Measurements from ENCODE around the gene SMTNL2. TPM values are rescaled to one million over a fixed set of nuclear protein-coding genes. Genes with fewer than 3 reads are reported as not detected.
A peak's percentile ranks its signal among the peaks of the same experiment; 100 is the strongest.

The SMTNL2 gene
- total RNA-seq, 1 experiment from 2014 or later, result not detected

- no peak for DNase-seq
- intact Hi-C loops (cut with micrococcal nuclease), result no loop called here
- no peaks in the 10 kb centered on the region for H4K20me1 ChIP-seq (ENCODE audit: low read length)
- no peak for ATAC-seq
- CTCF ChIA-PET, result no interaction called here
- no peak overlapping the region for H2AFZ ChIP-seq (ENCODE audit: low read length)
- no peaks in the 10 kb centered on the region for H3K36me3 ChIP-seq (ENCODE audit: low read depth, low read length)
- H3K79me2 ChIP-seq (ENCODE audit: low read length), result no peaks in the 10 kb centered on the region
- H3F3A ChIP-seq (ENCODE audit: low read length, unreplicated experiment), result no peaks in the 10 kb centered on the region
- H3K9me3 ChIP-seq (ENCODE audit: low read length), result no peaks in the 10 kb centered on the region
- no peak overlapping the region for H3K4me2 ChIP-seq (ENCODE audit: low read length)
- no peaks in the 10 kb centered on the region for H3K4me1 ChIP-seq (ENCODE audit: insufficient read depth, low read length)
- no peak overlapping the region for H3K9ac ChIP-seq (ENCODE audit: low read length)
- H3K4me3 ChIP-seq (ENCODE audit: low read length), result no peak overlapping the region
- POLR2A ChIA-PET (ENCODE audit: unreplicated experiment), result no interaction called here
- peaks cover 36% of the 10 kb centered on the region for H3K27me3 ChIP-seq (ENCODE audit: low read length)
- no peak overlapping the region for H3K27ac ChIP-seq (ENCODE audit: low read length)
- no TSS peak for BruUV-seq (replicated peaks)
- no peaks in the 10 kb centered on the region for H3K9me2 ChIP-seq (replicated peaks; ENCODE audit: low read length)
- TF ChIP-seq EZH2phosphoT487 (IDR thresholded peaks at IDR 0.05; ENCODE audit: borderline replicate concordance, low read length) (no peak), EZH2 (IDR thresholded peaks at IDR 0.05; ENCODE audit: low read length, unreplicated experiment) (no peak), CTCF (conservative IDR thresholded peaks at IDR 0.05; ENCODE audit: low read depth, low read length) (no peak)
Observed at GRCh38 chr17:4582691-4583090, 1.6 kb upstream of the SMTNL2 start.

- intact Hi-C loops (cut with micrococcal nuclease), result no loop called here
- ATAC-seq, result no peak
- Histone ChIP-seq H3K9ac (ENCODE audit: low read length) (no peak overlapping the region), H3F3A (ENCODE audit: low read length, unreplicated experiment) (no peaks in the 10 kb centered on the region), H4K20me1 (ENCODE audit: low read length) (no peaks in the 10 kb centered on the region), H3K27ac (ENCODE audit: low read length) (no peak overlapping the region), H3K4me3 (ENCODE audit: low read length) (no peak overlapping the region), H3K9me2 (replicated peaks; ENCODE audit: low read length) (no peaks in the 10 kb centered on the region), H3K79me2 (ENCODE audit: low read length) (no peaks in the 10 kb centered on the region), H3K9me3 (ENCODE audit: low read length) (no peaks in the 10 kb centered on the region), H3K4me1 (ENCODE audit: insufficient read depth, low read length) (no peaks in the 10 kb centered on the region), H3K27me3 (ENCODE audit: low read length) (peaks cover 36% of the 10 kb centered on the region), H3K36me3 (ENCODE audit: low read depth, low read length) (no peaks in the 10 kb centered on the region), H2AFZ (ENCODE audit: low read length) (no peak overlapping the region), H3K4me2 (ENCODE audit: low read length) (no peak overlapping the region)
- ChIA-PET POLR2A (ENCODE audit: unreplicated experiment) (no interaction called here), CTCF (no interaction called here)
- no TSS peak for BruUV-seq (replicated peaks)
- TF ChIP-seq EZH2phosphoT487 (IDR thresholded peaks at IDR 0.05; ENCODE audit: borderline replicate concordance, low read length), result no peak
- no peak for TF ChIP-seq EZH2 (IDR thresholded peaks at IDR 0.05; ENCODE audit: low read length, unreplicated experiment)
- no peak for TF ChIP-seq CTCF (conservative IDR thresholded peaks at IDR 0.05; ENCODE audit: low read depth, low read length)
- no peak for DNase-seq
Observed at GRCh38 chr17:4583206-4583605, 1.1 kb upstream of the SMTNL2 start.

- no peak for TF ChIP-seq EZH2 (IDR thresholded peaks at IDR 0.05; ENCODE audit: low read length, unreplicated experiment)
- TF ChIP-seq CTCF (conservative IDR thresholded peaks at IDR 0.05; ENCODE audit: low read depth, low read length), result 0 out of 2 replicates have a peak, but pooled peaks have one; percentile 11
- no peak overlapping the region for H3K27ac ChIP-seq (ENCODE audit: low read length)
- H4K20me1 ChIP-seq (ENCODE audit: low read length), result no peaks in the 10 kb centered on the region
- H3K4me3 ChIP-seq (ENCODE audit: low read length), result no peak overlapping the region
- no peaks in the 10 kb centered on the region for H3K9me2 ChIP-seq (replicated peaks; ENCODE audit: low read length)
- H3K9ac ChIP-seq (ENCODE audit: low read length), result no peak overlapping the region
- peaks cover 36% of the 10 kb centered on the region for H3K27me3 ChIP-seq (ENCODE audit: low read length)
- no peaks in the 10 kb centered on the region for H3K79me2 ChIP-seq (ENCODE audit: low read length)
- no peaks in the 10 kb centered on the region for H3K36me3 ChIP-seq (ENCODE audit: low read depth, low read length)
- no peaks in the 10 kb centered on the region for H3K9me3 ChIP-seq (ENCODE audit: low read length)
- no TSS peak for BruUV-seq (replicated peaks)
- no peaks in the 10 kb centered on the region for H3F3A ChIP-seq (ENCODE audit: low read length, unreplicated experiment)
- no peaks in the 10 kb centered on the region for H3K4me1 ChIP-seq (ENCODE audit: insufficient read depth, low read length)
- no peak overlapping the region for H3K4me2 ChIP-seq (ENCODE audit: low read length)
- POLR2A ChIA-PET (ENCODE audit: unreplicated experiment), result no interaction called here
- CTCF ChIA-PET, result no interaction called here
- intact Hi-C loops (cut with micrococcal nuclease), result no loop called here
- ATAC-seq, result no peak
- DNase-seq, result no peak
- H2AFZ ChIP-seq (ENCODE audit: low read length), result no peak overlapping the region
Observed at GRCh38 chr17:4583782-4584100, 588 bp upstream of the SMTNL2 start.

Measured in PC-3 (cell line).